Measurements from ENCODE around the gene SEC24C. TPM values are rescaled to one million over a fixed set of nuclear protein-coding genes. Genes with fewer than 3 reads are reported as not detected.

SEC24C gene
- total and polyA plus RNA-seq, 7 donors: 28.8 to 60.5 (median 52.3) TPM

DNA sequence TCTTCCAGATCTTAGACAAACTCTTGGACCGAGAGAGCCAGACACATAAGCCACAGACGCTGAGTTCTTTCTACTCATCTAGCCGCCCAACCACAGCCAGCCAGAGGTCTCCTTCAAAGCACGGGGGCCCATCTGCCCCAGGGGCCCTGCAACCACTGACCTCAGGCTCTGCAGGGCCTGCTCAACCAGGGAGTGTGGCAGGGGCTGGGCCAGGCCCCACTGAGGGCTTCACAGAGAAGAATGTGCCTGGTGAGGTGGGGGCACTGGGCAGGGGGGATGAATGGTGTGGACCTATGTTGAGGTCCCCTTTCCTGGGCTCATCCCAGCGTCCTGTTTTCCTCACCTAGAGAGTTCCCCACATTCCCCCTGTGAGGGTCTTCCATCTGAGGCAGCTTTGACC lies 52.6 kb downstream of the SEC24C start:
- H3K36me3 ChIP-seq (ENCODE audit: insufficient read depth in 1 of 2, low read depth in 1 of 2): peaks cover 8 to 100% of the 10 kb centered on the region in 2 donors

DNA sequence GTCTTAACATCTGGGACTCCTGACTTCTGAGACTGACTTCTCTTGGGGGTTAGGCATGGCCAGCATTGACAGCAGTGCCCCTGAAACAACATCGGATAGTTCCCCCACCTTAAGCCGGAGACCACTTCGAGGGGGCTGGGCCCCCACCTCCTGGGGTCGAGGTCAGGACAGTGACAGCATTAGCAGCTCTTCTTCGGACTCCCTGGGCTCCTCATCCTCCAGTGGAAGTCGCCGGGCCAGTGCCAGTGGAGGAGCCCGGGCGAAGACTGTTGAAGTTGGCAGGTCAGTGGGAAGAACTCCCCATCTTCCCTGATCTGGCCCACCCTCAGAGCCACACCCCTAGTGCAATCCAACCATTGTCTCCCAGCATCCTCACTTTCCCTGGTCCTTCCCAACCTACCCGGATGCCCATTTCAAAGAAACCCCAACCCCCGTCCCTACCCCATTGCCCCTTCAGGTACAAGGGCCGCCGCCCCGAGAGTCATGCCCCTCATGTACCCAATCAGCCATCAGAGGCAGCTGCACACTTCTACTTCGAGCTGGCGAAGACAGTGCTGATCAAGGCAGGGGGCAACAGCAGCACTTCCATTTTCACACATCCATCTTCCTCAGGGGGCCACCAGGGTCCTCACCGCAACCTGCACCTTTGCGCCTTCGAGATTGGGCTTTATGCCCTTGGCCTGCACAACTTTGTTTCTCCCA lies 53.3 kb downstream of the SEC24C start:
- H3K36me3 ChIP-seq (ENCODE audit: insufficient read depth in 1 of 2, low read depth in 1 of 2): peaks cover 12 to 100% of the 10 kb centered on the region in 2 donors
- no peak overlapping the region for H3K27ac ChIP-seq
- ATAC-seq (no peak), DNase-seq (peak in 1 of 2 donors; percentile 45)
- H3K27me3 ChIP-seq (ENCODE audit: insufficient read depth in 3 of 3, low read length in 2 of 3): no peaks in the 10 kb centered on the region
- 81 to 91% (median 85%) methylated on average over 19 of the region's 19 CpGs for WGBS, 3 donors
- H3K4me1 ChIP-seq: no peaks in the 10 kb centered on the region
- intact Hi-C loops (cut with DNase I): no loop called here
- no peaks in the 10 kb centered on the region for H3K9me3 ChIP-seq
- TF ChIP-seq, protein P1, sequence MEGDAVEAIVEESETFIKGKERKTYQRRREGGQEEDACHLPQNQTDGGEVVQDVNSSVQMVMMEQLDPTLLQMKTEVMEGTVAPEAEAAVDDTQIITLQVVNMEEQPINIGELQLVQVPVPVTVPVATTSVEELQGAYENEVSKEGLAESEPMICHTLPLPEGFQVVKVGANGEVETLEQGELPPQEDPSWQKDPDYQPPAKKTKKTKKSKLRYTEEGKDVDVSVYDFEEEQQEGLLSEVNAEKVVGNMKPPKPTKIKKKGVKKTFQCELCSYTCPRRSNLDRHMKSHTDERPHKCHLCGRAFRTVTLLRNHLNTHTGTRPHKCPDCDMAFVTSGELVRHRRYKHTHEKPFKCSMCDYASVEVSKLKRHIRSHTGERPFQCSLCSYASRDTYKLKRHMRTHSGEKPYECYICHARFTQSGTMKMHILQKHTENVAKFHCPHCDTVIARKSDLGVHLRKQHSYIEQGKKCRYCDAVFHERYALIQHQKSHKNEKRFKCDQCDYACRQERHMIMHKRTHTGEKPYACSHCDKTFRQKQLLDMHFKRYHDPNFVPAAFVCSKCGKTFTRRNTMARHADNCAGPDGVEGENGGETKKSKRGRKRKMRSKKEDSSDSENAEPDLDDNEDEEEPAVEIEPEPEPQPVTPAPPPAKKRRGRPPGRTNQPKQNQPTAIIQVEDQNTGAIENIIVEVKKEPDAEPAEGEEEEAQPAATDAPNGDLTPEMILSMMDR (IDR thresholded peaks at IDR 0.05): no peak
- no peak overlapping the region for H3K4me3 ChIP-seq

More for the DNA sequence above, 52.6 kb downstream of the SEC24C start:
- H3K27ac ChIP-seq: no peak overlapping the region
- intact Hi-C loops (cut with DNase I): no loop called here
- WGBS, 3 donors: 77 to 81% (median 78%) methylated on average over 5 of the region's 5 CpGs
- H3K27me3 ChIP-seq (ENCODE audit: insufficient read depth in 3 of 3, low read length in 2 of 3): no peaks in the 10 kb centered on the region
- no peaks in the 10 kb centered on the region for H3K9me3 ChIP-seq
- TF ChIP-seq, protein P1 (IDR thresholded peaks at IDR 0.05): no peak
- DNase-seq: peak in 1 of 2 donors; percentile 48
- no peak overlapping the region for H3K4me3 ChIP-seq
- H3K4me1 ChIP-seq: no peaks in the 10 kb centered on the region
- ATAC-seq: no peak

DNA sequence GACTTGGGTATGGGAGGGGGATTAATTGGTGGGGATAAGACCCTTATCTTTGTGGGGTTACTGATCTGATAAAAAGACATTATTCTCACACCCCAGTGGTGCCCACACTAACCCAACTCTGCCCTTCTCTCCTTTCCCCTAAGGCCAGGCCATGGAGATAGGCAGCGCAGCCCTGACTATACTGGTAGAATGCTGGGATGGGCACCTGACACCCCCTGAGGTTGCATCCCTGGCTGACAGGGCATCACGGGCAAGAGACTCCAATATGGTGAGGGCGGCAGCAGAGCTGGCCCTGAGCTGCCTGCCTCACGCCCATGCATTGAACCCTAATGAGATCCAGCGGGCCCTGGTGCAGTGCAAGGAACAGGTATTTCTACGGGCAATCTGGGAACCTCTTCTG lies 53.9 kb downstream of the SEC24C start:
- Histone ChIP-seq H3K36me3 (ENCODE audit: insufficient read depth in 1 of 2, low read depth in 1 of 2) (peaks cover 15 to 100% of the 10 kb centered on the region in 2 donors), H3K9me3 (no peaks in the 10 kb centered on the region), H3K27ac (no peak overlapping the region), H3K27me3 (ENCODE audit: insufficient read depth in 3 of 3, low read length in 2 of 3) (no peaks in the 10 kb centered on the region), H3K4me1 (no peaks in the 10 kb centered on the region), H3K4me3 (no peak overlapping the region)
- ATAC-seq (no peak), DNase-seq (peak in 1 of 2 donors; percentile 26)
- TF ChIP-seq, protein P1 (IDR thresholded peaks at IDR 0.05): no peak
- WGBS, 3 donors: 85 to 92% (median 92%) methylated on average over 6 of the region's 6 CpGs
- intact Hi-C loops (cut with DNase I): no loop called here

DNA sequence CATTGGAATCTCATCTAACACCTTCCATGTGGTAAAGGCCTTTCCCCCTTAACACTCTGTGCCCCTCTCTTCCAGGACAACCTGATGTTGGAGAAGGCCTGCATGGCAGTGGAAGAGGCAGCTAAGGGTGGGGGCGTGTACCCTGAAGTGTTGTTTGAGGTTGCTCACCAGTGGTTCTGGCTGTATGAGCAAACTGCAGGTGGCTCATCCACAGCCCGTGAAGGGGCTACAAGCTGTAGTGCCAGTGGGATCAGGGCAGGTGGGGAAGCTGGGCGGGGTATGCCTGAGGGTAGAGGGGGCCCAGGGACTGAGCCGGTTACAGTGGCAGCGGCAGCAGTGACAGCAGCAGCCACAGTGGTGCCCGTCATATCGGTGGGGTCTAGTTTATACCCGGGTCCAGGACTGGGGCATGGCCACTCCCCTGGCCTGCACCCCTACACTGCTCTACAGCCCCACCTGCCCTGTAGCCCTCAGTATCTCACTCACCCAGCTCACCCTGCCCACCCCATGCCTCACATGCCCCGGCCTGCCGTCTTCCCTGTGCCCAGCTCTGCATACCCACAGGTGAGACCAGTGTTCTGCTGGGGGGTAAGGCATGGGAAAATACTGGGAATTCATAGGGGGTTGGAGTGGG lies 54.9 kb downstream of the SEC24C start:
- 69 to 81% (median 71%) methylated on average over 10 of the region's 10 CpGs for WGBS, 3 donors
- ATAC-seq: peak in 2 of 4 donors; percentile 6 to 18
- no peaks in the 10 kb centered on the region for H3K4me1 ChIP-seq
- peak in 1 of 2 donors; percentile 34 for DNase-seq
- intact Hi-C loops (cut with DNase I): no loop called here
- TF ChIP-seq, protein P1 (IDR thresholded peaks at IDR 0.05): no peak
- H3K27me3 ChIP-seq (ENCODE audit: insufficient read depth in 3 of 3, low read length in 2 of 3): no peaks in the 10 kb centered on the region
- no peaks in the 10 kb centered on the region for H3K9me3 ChIP-seq
- peaks cover 17 to 100% of the 10 kb centered on the region in 2 donors for H3K36me3 ChIP-seq (ENCODE audit: insufficient read depth in 1 of 2, low read depth in 1 of 2)
- H3K27ac ChIP-seq: no peak overlapping the region
- no peak overlapping the region for H3K4me3 ChIP-seq

All from psoas muscle (tissue), 8 donors.